ENCODE data around the gene ABR.

Gene ABR

DNA sequence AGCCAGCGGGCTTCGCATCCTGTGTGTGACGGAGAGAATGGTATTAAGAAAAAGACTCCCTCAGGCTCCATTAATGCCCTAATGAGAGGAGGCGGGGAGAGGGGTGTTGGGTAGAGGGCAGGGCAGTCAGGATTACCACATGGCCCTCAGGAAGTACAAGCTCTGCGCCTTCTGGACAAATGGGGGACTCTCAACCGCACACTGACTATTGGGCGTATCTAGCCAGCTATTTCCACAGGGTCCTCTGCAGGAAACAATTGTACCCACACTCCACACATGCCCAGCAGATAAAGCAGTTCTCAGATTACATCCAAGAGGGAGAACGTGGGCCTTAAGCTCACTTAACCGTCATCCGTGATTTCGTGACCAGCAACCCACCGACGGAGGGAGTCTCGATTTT, 214.9 kb downstream of the ABR start:
- no peak overlapping the region for H3K4me3 ChIP-seq (ENCODE audit: low read depth, low read length)

DNA sequence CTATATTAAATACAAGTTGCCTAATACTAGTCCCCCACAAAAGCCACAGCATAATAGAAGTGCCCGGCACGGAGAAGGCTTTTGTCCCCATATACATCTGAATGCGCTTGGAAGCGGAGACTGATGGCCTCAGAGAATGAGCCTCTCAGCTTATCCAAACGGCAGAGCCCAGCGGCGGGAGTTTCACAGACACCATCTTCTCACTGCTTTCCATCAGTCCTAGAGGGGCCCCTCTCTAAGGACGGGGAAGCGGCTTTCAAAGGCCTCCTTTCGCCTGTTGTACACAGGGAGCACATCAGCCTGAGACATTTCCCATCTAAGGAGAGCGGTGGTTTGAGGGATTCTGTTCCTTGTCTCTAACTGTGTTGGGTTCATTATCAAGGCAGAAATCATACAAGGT, 217.1 kb downstream of the ABR start:
- TF ChIP-seq, protein P1, sequence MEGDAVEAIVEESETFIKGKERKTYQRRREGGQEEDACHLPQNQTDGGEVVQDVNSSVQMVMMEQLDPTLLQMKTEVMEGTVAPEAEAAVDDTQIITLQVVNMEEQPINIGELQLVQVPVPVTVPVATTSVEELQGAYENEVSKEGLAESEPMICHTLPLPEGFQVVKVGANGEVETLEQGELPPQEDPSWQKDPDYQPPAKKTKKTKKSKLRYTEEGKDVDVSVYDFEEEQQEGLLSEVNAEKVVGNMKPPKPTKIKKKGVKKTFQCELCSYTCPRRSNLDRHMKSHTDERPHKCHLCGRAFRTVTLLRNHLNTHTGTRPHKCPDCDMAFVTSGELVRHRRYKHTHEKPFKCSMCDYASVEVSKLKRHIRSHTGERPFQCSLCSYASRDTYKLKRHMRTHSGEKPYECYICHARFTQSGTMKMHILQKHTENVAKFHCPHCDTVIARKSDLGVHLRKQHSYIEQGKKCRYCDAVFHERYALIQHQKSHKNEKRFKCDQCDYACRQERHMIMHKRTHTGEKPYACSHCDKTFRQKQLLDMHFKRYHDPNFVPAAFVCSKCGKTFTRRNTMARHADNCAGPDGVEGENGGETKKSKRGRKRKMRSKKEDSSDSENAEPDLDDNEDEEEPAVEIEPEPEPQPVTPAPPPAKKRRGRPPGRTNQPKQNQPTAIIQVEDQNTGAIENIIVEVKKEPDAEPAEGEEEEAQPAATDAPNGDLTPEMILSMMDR (IDR thresholded peaks at IDR 0.05; ENCODE audit: borderline replicate concordance, insufficient read depth, low read depth, low read length) = no peak
- no peak overlapping the region for H3K4me3 ChIP-seq (ENCODE audit: low read depth, low read length)

More for the DNA sequence above, 214.9 kb downstream of the ABR start:
- TF ChIP-seq, protein P1 (IDR thresholded peaks at IDR 0.05; ENCODE audit: borderline replicate concordance, insufficient read depth, low read depth, low read length) = no peak

DNA sequence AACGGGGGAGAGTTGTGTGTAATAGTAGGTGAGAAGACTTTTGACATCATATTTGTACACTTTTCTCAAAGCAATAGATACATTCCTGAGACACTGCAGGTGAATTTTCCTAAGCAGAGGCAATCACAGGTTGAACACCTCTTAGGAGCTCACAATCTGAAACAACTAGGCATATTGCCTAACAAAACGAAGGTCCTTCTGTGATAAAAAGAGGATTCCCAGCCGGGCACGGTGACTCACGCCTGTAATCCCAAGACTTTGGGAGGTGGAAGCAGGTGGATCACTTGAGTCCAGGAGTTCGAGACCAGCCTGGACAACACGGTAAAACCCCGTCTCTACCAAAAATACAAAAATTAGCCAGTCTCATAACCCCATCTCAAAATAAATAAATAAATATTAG, 217.6 kb downstream of the ABR start:
- TF ChIP-seq, protein P1 (IDR thresholded peaks at IDR 0.05; ENCODE audit: borderline replicate concordance, insufficient read depth, low read depth, low read length) = no peak
- no peak overlapping the region for H3K4me3 ChIP-seq (ENCODE audit: low read depth, low read length)

DNA sequence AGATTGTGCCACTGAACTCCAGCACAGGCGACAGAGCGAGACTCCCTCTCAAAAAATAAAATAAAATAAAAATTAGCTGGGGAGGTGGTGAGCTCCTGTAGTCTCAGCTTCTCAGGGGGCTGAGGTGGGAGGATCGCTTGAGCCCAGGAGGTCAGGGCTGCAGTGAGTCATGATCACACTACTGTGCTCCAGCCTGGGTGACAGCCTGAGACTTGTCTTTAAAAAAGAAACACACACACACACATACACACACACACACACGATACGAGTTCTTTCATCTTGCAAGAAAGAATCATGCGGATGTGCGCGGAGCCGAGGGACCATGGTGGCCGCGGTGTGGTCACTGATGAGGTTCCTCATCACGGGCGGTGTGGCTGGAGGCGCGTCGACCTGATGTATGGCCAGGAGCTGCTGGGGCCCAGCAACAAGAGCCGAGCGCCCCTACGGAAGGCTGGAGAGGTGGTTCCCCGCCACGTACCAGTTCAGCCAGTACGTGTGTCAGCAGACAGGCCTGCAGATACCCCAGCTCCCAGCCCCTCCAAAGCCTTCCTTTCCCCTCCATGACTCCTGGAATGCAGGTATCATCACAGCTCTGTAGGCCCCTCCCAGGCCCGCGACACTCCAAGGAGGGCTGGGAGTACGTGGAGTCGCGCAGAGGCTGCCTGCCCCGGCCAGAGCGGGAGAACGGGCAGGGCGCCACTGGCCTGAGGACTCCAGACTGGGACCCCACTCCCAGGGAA, 220.9 kb downstream of the ABR start:
- no peak overlapping the region for H3K4me3 ChIP-seq (ENCODE audit: low read depth, low read length)
- TF ChIP-seq, protein P1 (IDR thresholded peaks at IDR 0.05; ENCODE audit: borderline replicate concordance, insufficient read depth, low read depth, low read length) = no peak

DNA sequence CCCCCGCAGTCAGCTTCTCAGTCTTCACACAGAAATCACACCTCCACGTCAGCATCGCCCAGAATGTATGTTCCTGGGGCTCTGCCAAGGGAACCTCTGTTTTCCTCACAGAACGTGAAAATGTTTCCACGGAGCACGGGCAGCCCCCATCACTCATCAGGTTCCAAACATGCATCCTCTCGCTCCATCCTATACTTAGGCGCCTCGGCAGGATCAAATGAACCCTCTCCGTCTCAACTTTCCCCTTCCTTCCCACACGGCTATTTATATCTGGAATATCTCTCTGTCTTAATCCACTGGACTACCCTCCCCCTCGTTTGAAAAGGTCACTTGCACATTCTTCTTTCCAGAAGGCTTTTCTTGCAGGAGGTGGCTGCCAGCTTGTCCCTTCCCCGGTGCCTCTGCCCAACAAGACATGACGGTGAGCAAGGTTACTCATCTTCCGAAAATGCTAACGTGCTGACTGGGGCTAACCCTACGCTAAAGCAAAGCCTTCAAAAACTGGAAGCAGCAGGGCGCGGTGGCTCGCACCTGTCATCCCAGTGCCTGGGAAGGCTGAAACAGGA, 221.8 kb downstream of the ABR start:
- TF ChIP-seq, protein P1 (IDR thresholded peaks at IDR 0.05; ENCODE audit: borderline replicate concordance, insufficient read depth, low read depth, low read length) = no peak
- no peak overlapping the region for H3K4me3 ChIP-seq (ENCODE audit: low read depth, low read length)

DNA sequence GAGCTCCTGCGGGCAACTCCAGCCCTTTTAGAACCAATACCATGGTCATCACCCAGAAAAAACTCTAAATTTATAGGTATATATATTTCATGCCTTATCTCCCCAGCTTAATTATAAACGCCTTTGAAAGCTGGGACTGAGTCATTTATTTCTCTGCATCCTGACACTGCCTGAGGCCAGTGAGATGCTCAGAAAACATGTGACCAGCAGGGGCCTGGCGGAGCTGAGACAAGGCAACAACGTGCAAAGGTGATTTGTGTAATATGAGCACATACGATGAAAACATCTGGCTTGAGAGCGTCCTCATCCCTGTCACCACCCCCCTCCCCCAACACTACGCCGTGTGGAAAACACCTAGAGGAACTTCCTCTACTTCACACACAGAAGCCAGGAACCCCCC, 222.9 kb downstream of the ABR start:
- H3K4me3 ChIP-seq (ENCODE audit: low read depth, low read length) = no peak overlapping the region
- TF ChIP-seq, protein P1 (IDR thresholded peaks at IDR 0.05; ENCODE audit: borderline replicate concordance, insufficient read depth, low read depth, low read length) = no peak

Measured in GM12875 (cell line).